Peyer's patch (tissue), 4 donors: ENCODE data around the gene ASRGL1. TPM values are rescaled to one million over a fixed set of nuclear protein-coding genes. Genes with fewer than 3 reads are reported as not detected.

Source experiments
- DNase-seq, 3 donors: peaks; one replicate each; pipeline ENCODE4 v3.0.0-alpha.2; 2017 to 2019
- H3K27ac ChIP-seq, 4 donors: fragments of 200-600 bp; sonication (generic); one replicate each; pipeline ENCODE4 v1.5.1; 2016 to 2019
- H3K27me3 ChIP-seq, 2 donors: fragments of 200-600 bp; sonication (generic); one replicate each; pipeline ENCODE4 v1.5.1; 2019
- H3K36me3 ChIP-seq, 3 donors: fragments of 200-600 bp; sonication (generic); one replicate each; pipeline ENCODE4 v1.5.1; 2016 to 2019
- H3K4me1 ChIP-seq, 4 donors: fragments of 200-600 bp; sonication (generic); one replicate each; pipeline ENCODE4 v1.5.1; 2016 to 2019
- H3K4me3 ChIP-seq, 4 donors: fragments of 200-600 bp; sonication (generic); 1 replicate in 3 of 4; 2 replicates in 1 of 4; pipeline ENCODE4 v1.5.1; 2016 to 2019; ENCODE audit warnings: mild to moderate bottlenecking in 1 of 4
- H3K9me3 ChIP-seq, 4 donors: fragments of 200-600 bp; sonication (generic); one replicate each; pipeline ENCODE4 v1.5.1; 2016 to 2019; ENCODE audit warnings: mild to moderate bottlenecking in 1 of 4
- POLR2A ChIP-seq, 2 donors: fragments of 450-650 bp; IDR thresholded peaks; one replicate each; pipeline ENCODE4 v1.5.1; 2017; ENCODE audit warnings: antibody characterized with exemption in 2 of 2, mild to moderate bottlenecking in 2 of 2, moderate library complexity in 2 of 2
- total RNA-seq, 4 donors: library from RNA; depleted of rRNA; stranded (reverse); fragments of >200 nt; gene quantifications; one replicate each; pipeline ENCODE4 v1.1.0, GENCODE V29; 2016
- TF ChIP-seq, protein P1 (sequence below), 6 experiments: fragments of 450-650 bp in 4 of 6; fragments of 200-600 bp in 2 of 6; sonication (generic) in 1 of 6; IDR thresholded peaks; one replicate each; pipeline ENCODE4 v1.5.1; 2017 to 2019; ENCODE audit warnings: antibody characterized with exemption in 6 of 6, mild to moderate bottlenecking in 3 of 6, moderate library complexity in 1 of 6

Gene ASRGL1
- total RNA-seq, 4 donors from 2014 or later: 26.0 to 57.8 (median 29.8) TPM

DNA sequence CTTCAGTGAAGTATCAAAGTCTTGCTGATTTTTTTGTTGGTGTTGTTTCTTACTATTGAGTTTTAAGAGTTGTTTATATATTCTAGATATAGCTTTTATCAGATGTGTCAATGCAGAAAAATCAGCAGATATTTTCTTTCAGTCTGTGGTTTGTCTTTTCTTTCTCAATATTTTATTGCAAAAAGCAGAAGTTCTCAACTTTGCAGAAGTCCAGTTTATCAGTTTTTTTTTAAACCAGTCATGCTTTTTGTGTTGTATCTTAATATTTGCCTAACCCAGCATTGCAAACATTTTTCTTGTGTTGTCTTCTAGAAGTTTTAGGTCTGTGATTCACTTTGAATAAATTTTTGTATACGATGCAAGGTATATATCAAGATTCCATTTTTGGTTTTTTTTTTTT is 7.0 kb downstream of the ASRGL1 start:
- no peaks in the 10 kb centered on the region for H3K9me3 ChIP-seq
- H3K4me3 ChIP-seq: no peak overlapping the region
- no peak overlapping the region for H3K27ac ChIP-seq
- DNase-seq: no peak
- TF ChIP-seq POLR2A (IDR thresholded peaks at IDR 0.05): no peak
- H3K36me3 ChIP-seq: no peaks in the 10 kb centered on the region
- H3K27me3 ChIP-seq: no peaks in the 10 kb centered on the region
- no peaks in the 10 kb centered on the region for H3K4me1 ChIP-seq

DNA sequence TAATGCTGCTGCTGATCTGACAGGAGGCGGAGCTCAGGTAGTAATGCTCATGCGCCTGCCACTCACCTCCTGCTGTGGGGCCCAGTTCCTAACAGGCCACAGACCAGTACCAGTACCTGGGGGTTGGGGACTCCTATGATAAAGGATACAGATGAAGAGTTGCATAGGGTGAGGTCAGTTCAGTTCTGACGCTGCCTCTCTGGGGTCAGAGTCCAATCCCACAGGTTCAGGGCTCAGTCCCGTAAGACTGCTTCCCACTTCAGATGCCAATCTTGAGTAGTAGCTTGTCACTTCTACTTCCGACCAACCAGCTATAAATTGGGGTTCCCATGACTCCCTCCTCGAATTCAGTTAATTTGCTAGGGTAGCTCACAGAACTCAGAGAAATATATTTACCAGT is 8.6 kb downstream of the ASRGL1 start:
- Histone ChIP-seq H3K9me3 (no peaks in the 10 kb centered on the region), H3K4me1 (no peaks in the 10 kb centered on the region), H3K4me3 (no peak overlapping the region), H3K27ac (no peak overlapping the region), H3K27me3 (no peaks in the 10 kb centered on the region), H3K36me3 (no peaks in the 10 kb centered on the region)
- TF ChIP-seq, protein P1, sequence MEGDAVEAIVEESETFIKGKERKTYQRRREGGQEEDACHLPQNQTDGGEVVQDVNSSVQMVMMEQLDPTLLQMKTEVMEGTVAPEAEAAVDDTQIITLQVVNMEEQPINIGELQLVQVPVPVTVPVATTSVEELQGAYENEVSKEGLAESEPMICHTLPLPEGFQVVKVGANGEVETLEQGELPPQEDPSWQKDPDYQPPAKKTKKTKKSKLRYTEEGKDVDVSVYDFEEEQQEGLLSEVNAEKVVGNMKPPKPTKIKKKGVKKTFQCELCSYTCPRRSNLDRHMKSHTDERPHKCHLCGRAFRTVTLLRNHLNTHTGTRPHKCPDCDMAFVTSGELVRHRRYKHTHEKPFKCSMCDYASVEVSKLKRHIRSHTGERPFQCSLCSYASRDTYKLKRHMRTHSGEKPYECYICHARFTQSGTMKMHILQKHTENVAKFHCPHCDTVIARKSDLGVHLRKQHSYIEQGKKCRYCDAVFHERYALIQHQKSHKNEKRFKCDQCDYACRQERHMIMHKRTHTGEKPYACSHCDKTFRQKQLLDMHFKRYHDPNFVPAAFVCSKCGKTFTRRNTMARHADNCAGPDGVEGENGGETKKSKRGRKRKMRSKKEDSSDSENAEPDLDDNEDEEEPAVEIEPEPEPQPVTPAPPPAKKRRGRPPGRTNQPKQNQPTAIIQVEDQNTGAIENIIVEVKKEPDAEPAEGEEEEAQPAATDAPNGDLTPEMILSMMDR (IDR thresholded peaks at IDR 0.05): no peak
- no peak for TF ChIP-seq POLR2A (IDR thresholded peaks at IDR 0.05)
- DNase-seq: peak in 2 of 3 donors; percentile 51 to 70

DNA sequence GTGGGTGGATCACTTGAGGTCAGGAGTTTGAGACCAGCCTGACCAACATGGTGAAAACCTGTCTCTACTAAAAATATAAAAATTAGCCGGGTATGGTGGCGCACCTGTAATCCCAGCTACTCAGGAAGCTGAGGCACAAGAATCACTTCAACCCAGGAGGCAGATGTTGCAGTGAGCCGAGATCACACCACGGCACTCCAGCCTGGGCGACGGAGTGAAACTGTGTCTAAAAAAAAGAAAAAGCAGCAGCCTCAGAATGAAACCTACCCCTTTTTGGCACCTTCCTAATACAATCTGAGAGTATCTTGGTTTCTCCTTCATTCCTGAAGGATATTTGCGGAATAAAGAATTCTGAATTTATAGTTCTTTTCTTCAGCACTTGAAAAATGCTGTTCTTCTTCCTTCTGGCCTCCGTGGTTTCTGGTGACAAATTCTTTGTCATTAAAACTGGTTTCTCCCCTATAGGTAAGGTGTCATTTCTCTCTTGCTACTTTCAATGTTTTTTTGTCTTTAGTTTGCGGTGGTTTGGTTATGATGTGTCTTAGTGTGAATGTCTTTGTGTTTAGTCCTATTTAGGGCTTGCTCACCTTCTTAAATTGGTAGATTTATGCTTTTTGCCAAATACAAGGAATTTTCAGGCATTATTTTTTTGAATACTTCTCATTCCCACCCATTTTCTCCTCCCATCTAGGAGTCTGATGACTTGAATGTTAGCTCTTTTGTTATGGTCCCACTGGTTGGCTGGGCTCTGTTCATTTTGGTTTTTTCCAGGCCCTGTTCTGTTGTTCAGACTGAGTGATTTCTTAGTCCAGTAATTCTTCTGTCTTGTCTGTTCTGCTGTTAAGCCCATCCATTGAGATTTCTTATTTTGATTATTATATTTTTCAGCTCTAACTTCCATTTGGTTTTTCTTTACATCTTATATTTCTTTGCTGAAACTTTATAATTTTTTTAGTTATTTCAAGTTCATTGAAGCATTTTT is 15.4 kb downstream of the ASRGL1 start:
- TF ChIP-seq, protein P1 (IDR thresholded peaks at IDR 0.05): no peak
- TF ChIP-seq POLR2A (IDR thresholded peaks at IDR 0.05): no peak

DNA sequence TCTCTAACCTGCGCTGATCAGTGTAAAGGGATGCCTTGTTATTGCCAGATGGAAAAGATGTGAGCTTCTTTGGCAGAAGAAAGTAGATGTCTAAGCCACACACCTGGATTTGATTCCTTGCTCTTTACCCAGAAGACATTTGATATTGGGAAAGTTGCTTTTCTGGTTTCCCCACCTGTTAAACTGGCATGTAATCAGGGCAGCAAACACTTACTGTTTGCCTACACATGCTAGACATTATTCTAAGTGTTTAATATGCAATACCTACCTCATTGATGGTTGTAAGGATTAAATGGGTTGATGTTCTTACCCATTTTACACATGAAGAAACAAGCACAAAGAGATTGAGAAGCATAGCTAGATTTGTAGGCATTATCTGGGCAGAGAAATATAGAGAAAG is 16.6 kb downstream of the ASRGL1 start:
- DNase-seq: no peak
- H3K9me3 ChIP-seq: no peaks in the 10 kb centered on the region
- no peak overlapping the region for H3K4me3 ChIP-seq
- H3K27me3 ChIP-seq: no peaks in the 10 kb centered on the region
- no peaks in the 10 kb centered on the region for H3K4me1 ChIP-seq
- H3K27ac ChIP-seq: no peak overlapping the region
- TF ChIP-seq, protein P1 (IDR thresholded peaks at IDR 0.05): no peak
- no peak for TF ChIP-seq POLR2A (IDR thresholded peaks at IDR 0.05)
- H3K36me3 ChIP-seq: no peaks in the 10 kb centered on the region

More for the DNA sequence above, 15.4 kb downstream of the ASRGL1 start:
- H3K4me3 ChIP-seq: no peak overlapping the region
- H3K4me1 ChIP-seq: no peaks in the 10 kb centered on the region
- H3K27ac ChIP-seq: no peak overlapping the region
- H3K9me3 ChIP-seq: no peaks in the 10 kb centered on the region
- no peak for DNase-seq
- no peaks in the 10 kb centered on the region for H3K36me3 ChIP-seq
- H3K27me3 ChIP-seq: no peaks in the 10 kb centered on the region

DNA sequence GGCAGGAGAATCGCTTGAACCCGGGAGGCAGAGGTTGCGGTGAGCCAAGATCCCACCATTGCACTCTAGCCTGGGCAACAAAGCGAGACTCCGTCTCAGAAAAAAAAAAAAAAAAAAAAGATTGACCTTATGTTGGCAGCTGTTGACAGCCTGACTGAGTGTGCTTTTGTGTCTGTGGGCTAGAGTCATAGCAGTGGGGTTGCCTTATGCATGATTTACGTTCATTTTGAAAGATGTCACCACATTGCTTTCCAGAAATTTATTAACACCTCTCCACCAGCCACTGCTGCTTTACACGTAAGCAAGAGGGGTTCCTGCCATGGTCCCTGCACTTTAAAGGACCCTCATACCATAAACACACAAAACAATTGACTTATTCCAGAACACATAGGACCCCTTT is 21.0 kb downstream of the ASRGL1 start:
- no peaks in the 10 kb centered on the region for H3K9me3 ChIP-seq
- TF ChIP-seq, protein P1 (IDR thresholded peaks at IDR 0.05): no peak
- no peak for TF ChIP-seq POLR2A (IDR thresholded peaks at IDR 0.05)
- DNase-seq: no peak
- H3K27ac ChIP-seq: no peak overlapping the region
- no peaks in the 10 kb centered on the region for H3K36me3 ChIP-seq
- H3K4me3 ChIP-seq: no peak overlapping the region
- no peaks in the 10 kb centered on the region for H3K27me3 ChIP-seq
- no peaks in the 10 kb centered on the region for H3K4me1 ChIP-seq

DNA sequence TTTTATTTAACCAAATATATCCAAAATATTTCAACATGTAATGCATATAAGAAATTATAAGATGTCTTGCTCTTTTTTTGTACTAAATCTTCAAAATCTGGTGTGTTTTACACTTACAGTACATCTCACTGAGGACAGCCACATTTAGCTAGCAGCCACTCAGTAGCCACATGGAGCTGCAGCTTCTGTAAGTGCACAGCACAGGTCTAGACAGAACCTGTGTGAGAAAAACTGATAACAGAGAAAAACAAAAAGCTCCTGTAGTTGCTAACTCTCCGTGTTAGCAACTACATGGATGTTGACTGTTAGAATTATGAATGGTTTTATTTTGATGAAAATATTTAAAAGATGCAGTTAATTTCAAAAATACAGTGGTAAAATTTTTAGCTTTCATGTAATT is 22.2 kb downstream of the ASRGL1 start:
- Histone ChIP-seq H3K4me1 (no peaks in the 10 kb centered on the region), H3K27me3 (no peaks in the 10 kb centered on the region), H3K36me3 (no peaks in the 10 kb centered on the region), H3K9me3 (no peaks in the 10 kb centered on the region), H3K4me3 (no peak overlapping the region), H3K27ac (no peak overlapping the region)
- no peak for TF ChIP-seq POLR2A (IDR thresholded peaks at IDR 0.05)
- TF ChIP-seq, protein P1 (IDR thresholded peaks at IDR 0.05): no peak
- no peak for DNase-seq
